Heart left ventricle (tissue), 16 donors: ENCODE measurements around the gene MRPL19. TPM values are rescaled to one million over a fixed set of nuclear protein-coding genes. Genes with fewer than 3 reads are reported as not detected.

Experiments
- ATAC-seq, 4 donors: fragments of 200-7000 bp; cut with Tn5 transposase; one replicate each; pipeline ENCODE4 v1.9.1; 2020 to 2022; ENCODE audit warnings: moderate library complexity in 4 of 4, mild to moderate bottlenecking in 3 of 4, moderate number of reproducible peaks in 1 of 4
- DNase-seq, 5 donors: peaks; one replicate each; pipeline ENCODE4 v3.0.0-alpha.2; 2020
- H3K27ac ChIP-seq, 12 donors: fragments of 200-600 bp; sonication (generic) in 4 of 12; one replicate each; pipeline versions ENCODE4 v1.5.0 to v1.8.0; 2016 to 2022; ENCODE audit warnings: mild to moderate bottlenecking in 2 of 12
- H3K27me3 ChIP-seq, 9 donors: fragments of 200-600 bp; sonication (generic) in 2 of 9; one replicate each; pipeline versions ENCODE4 v1.5.1 to v1.8.0; 2016 to 2022; ENCODE audit warnings: mild to moderate bottlenecking in 3 of 9
- H3K36me3 ChIP-seq, 9 donors: fragments of 200-600 bp; sonication (generic) in 2 of 9; one replicate each; pipeline versions ENCODE4 v1.5.0 to v1.8.0; 2018 to 2022; ENCODE audit warnings: mild to moderate bottlenecking in 2 of 9
- H3K4me1 ChIP-seq, 12 donors: fragments of 200-600 bp; sonication (generic) in 4 of 12; one replicate each; pipeline versions ENCODE4 v1.5.0 to v1.8.0; 2016 to 2022; ENCODE audit warnings: mild to moderate bottlenecking in 3 of 12
- H3K4me3 ChIP-seq, 12 donors: fragments of 200-600 bp; sonication (generic) in 4 of 12; one replicate each; pipeline versions ENCODE4 v1.5.0 to v1.8.0; 2017 to 2022; ENCODE audit warnings: mild to moderate bottlenecking in 9 of 12, moderate library complexity in 4 of 12
- H3K9me3 ChIP-seq, 12 donors: fragments of 200-600 bp; sonication (generic) in 4 of 12; one replicate each; pipeline versions ENCODE4 v1.5.0 to v1.8.0; 2016 to 2022; ENCODE audit warnings: mild to moderate bottlenecking in 1 of 12
- CTCF ChIP-seq, 12 donors: fragments of 200-600 bp; sonication (generic) in 4 of 12; IDR thresholded peaks; one replicate each; pipeline versions ENCODE4 v1.5.0 to v1.8.0; 2018 to 2022; ENCODE audit warnings: antibody characterized with exemption in 12 of 12, mild to moderate bottlenecking in 5 of 12
- POLR2A ChIP-seq, 2 donors: fragments of 450-650 bp; IDR thresholded peaks; one replicate each; pipeline ENCODE4 v1.6.1; 2017; ENCODE audit warnings: antibody characterized with exemption in 2 of 2, mild to moderate bottlenecking in 2 of 2, moderate library complexity in 2 of 2
- WGBS, 4 donors: extraction: QIAGEN DNeasy Blood & Tissue Kit in 2 of 4; methylation state at CpG; one replicate each; pipeline versions ENCODE4 v1.1.5 to v1.1.7; 2013 to 2018; 5-methylcytosine and 5-hydroxymethylcytosine counted together
- intact Hi-C, 10 donors: fragments of 100-400 bp; cut with DNase I; formaldehyde crosslinking; loops; one replicate each; pipeline versions ENCODE4 v1.11.1 to v1.14.2; 2022
- polyA plus RNA-seq, 2 donors: library from polyadenylated mRNA; stranded (reverse); fragments of 200-250 nt; gene quantifications; one replicate each; pipeline ENCODE4 v1.2.3, GENCODE V29; 2013
- total RNA-seq, 9 donors: library from RNA; depleted of rRNA in 2 of 9; stranded (reverse); fragments of >200 nt in 2 of 9; fragmentation: NEBNext Ultra II Directional in 3 of 9; extraction: Animal tissue kit (Norgen Biotek cat#: 25700) in 3 of 9; gene quantifications; one replicate each; pipeline versions ENCODE4 v1.1.0 to v1.2.4, GENCODE V29; 2016 to 2023
- donor health status: ischemic (EF 13 %, LVEDD 7.1; RV severe dilation, severe dysfunction).
- donor health status: healthy with polysubstance abuse.
- donor health status: DM: no; HTN: yes; CAD: no.
- donor health status: DM: no; HTN: no; CAD: no.
- donor health status: ischemic (EF 25% LVEDD 6.9; RV normal size, moderate dysfunction).
- donor health status: ischemic (EF 25% LVEDD 5.7; RV mildly dilated, moderate dysfunction).
- donor health status: healthy.
- donor health status: DM: yes; HTN: yes; CAD: no.
- donor health status: ischemic (EF 35%, LVEDD 5.7; RV mildly dilated, moderate dysfunction).
- donor health status: nonischemic (EF 11% LVEDD 7.7; RV severe dilation, severe dysfunction).
- donor health status: DM: yes; HTN: yes; CAD: no.
- donor health status: PGD.
- donor health status: ischemic (EF 29% LVEDD 5.4; RV normal size, mild dysfunction).
- donor health status: nonischemic (EF 23%, LVEDD 6.1; RV moderate dilation, normal function).

MRPL19 gene
- total and polyA plus RNA-seq, 11 donors: 19.7 to 82.8 (median 56.4) TPM

- intact Hi-C loops: no loop called here
- 68 to 77% (median 72%) methylated on average over 8 of the region's 8 CpGs for WGBS, 4 donors
- H3K36me3 ChIP-seq: no peaks in the 10 kb centered on the region
- no peaks in the 10 kb centered on the region for H3K27me3 ChIP-seq
- H3K4me1 ChIP-seq: no peaks in the 10 kb centered on the region
- H3K4me3 ChIP-seq: no peak overlapping the region
- H3K27ac ChIP-seq: no peak overlapping the region
- DNase-seq: no peak
- no peak for ATAC-seq
- peaks cover 0 to 4% (median 0%) of the 10 kb centered on the region in 12 donors for H3K9me3 ChIP-seq
- TF ChIP-seq POLR2A (IDR thresholded peaks at IDR 0.05): no peak
- no peak for TF ChIP-seq CTCF (IDR thresholded peaks at IDR 0.05)
Measured at GRCh38 chr2:75598589-75599155, 47.9 kb upstream of the MRPL19 start.

- intact Hi-C loops: loop anchor here in 5 of 10 donors (5.0 to 10.0 kb wide), 3 partner anchors 38 to 906 kb away; partner anchors contain the start of gene EVA1A (in 1 of the 5)
- ATAC-seq: peak in 1 of 4 donors; percentile 29
- Histone ChIP-seq H3K4me3 (no peak overlapping the region), H3K9me3 (peaks cover 0 to 4% (median 0%) of the 10 kb centered on the region in 12 donors), H3K4me1 (no peaks in the 10 kb centered on the region), H3K27me3 (peaks cover 0 to 7% (median 0%) of the 10 kb centered on the region in 9 donors), H3K36me3 (no peaks in the 10 kb centered on the region), H3K27ac (no peak overlapping the region)
- 70 to 78% (median 73%) methylated on average over 4 of the region's 4 CpGs for WGBS, 4 donors
- TF ChIP-seq POLR2A (IDR thresholded peaks at IDR 0.05): no peak
- no peak for TF ChIP-seq CTCF (IDR thresholded peaks at IDR 0.05)
- no peak for DNase-seq
Measured at GRCh38 chr2:75600461-75601011, 46.0 kb upstream of the MRPL19 start.

GRCh38 chr2:75602724-75603342 is 43.8 kb upstream of the MRPL19 start:
- H3K9me3 ChIP-seq: peaks cover 0 to 4% (median 0%) of the 10 kb centered on the region in 12 donors
- H3K4me1 ChIP-seq: no peaks in the 10 kb centered on the region
- H3K27ac ChIP-seq: no peak overlapping the region
- H3K36me3 ChIP-seq: no peaks in the 10 kb centered on the region
- no peak overlapping the region for H3K4me3 ChIP-seq
- H3K27me3 ChIP-seq: peaks cover 0 to 17% (median 3%) of the 10 kb centered on the region in 9 donors
- ATAC-seq (peak in 1 of 4 donors; percentile 50), DNase-seq (no peak)
- WGBS, 4 donors: 61 to 76% (median 70%) methylated on average over 6 of the region's 6 CpGs
- TF ChIP-seq POLR2A (IDR thresholded peaks at IDR 0.05) (no peak), CTCF (IDR thresholded peaks at IDR 0.05) (no peak)
- intact Hi-C loops: loop anchor here in 5 of 10 donors (5.0 to 10.0 kb wide), 3 partner anchors 41 to 908 kb away; partner anchors contain the start of gene EVA1A (in 1 of the 5)

- 79 to 100% (median 88%) methylated on average over 1 of the region's 1 CpG for WGBS, 4 donors
- Histone ChIP-seq H3K27me3 (peaks cover 0 to 21% (median 4%) of the 10 kb centered on the region in 9 donors), H3K9me3 (peaks cover 0 to 4% (median 0%) of the 10 kb centered on the region in 12 donors), H3K36me3 (no peaks in the 10 kb centered on the region), H3K4me1 (peaks cover 0 to under 1% (median 0%) of the 10 kb centered on the region in 12 donors), H3K27ac (no peak overlapping the region), H3K4me3 (no peak overlapping the region)
- no peak for ATAC-seq
- DNase-seq: no peak
- intact Hi-C loops: loop anchor here in 5 of 10 donors (5.0 to 10.0 kb wide), 3 partner anchors 41 to 909 kb away; partner anchors contain the start of gene EVA1A (in 1 of the 5)
- TF ChIP-seq CTCF (IDR thresholded peaks at IDR 0.05) (no peak), POLR2A (IDR thresholded peaks at IDR 0.05) (no peak)
Measured at GRCh38 chr2:75603477-75603876, 43.1 kb upstream of the MRPL19 start.
